Measurements from ENCODE around the gene COPB2. TPM values are rescaled to one million over a fixed set of nuclear protein-coding genes. Genes with fewer than 3 reads are reported as not detected.
A peak's percentile ranks its signal among the peaks of the same experiment; 100 is the strongest.

The COPB2 gene
- total and polyA plus RNA-seq, 2 of the 4 experiments (the other 2 are of a cell fraction), result 179 to 363 TPM

DNA sequence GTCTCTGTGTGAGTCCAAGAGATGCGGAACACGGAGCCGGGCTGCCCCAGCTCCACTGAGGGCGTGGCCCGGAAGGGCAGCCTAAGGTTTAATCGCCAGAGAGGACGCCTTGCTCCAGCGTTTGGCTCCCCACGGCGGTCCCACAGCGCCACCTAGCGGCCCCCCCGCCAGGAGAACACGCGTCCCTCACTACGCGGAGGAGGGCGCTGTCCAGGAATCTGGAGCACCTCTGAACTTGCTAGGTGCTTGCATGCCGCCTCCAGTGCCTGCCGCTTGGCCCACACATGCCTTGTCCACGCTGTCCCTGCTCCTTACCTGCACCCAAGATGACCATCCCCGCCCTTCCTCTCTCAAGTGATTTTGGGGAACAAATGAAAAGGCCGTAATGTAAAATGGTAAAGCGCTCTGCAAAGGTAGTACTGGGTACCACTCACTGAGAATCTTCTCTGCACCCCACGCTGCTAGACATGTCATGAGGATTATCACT, 60.0 kb downstream of the COPB2 start:
- Histone ChIP-seq H3K14ac (replicated peaks; ENCODE audit: low read depth, low read length) (peak overlapping the region; percentile 49), H3K79me1 (ENCODE audit: low read depth in 1 of 2, low read length in 2 of 2) (no peaks in the 10 kb centered on the region), H3K4me2 (ENCODE audit: low read depth, low read length) (peak overlapping the region; percentile 66)
- TF ChIP-seq CTCF (conservative IDR thresholded peaks at IDR 0.05; ENCODE audit: low read depth, low read length) (peak; percentile 100), RFX5 (IDR thresholded peaks at IDR 0.05; ENCODE audit: low read depth, low read length) (no peak), FOS (IDR thresholded peaks at IDR 0.05; ENCODE audit: low read depth, low read length) (no peak), MXI1 (IDR thresholded peaks at IDR 0.05; ENCODE audit: borderline replicate concordance, low read depth, low read length) (peak; percentile 47; the same call in 1 of the 2 replicates), CEBPB (IDR thresholded peaks at IDR 0.05; ENCODE audit: low read depth, low read length) (no peak), NFE2L2 (IDR thresholded peaks at IDR 0.05; ENCODE audit: low read depth, low read length) (no peak), MAZ (IDR thresholded peaks at IDR 0.05; ENCODE audit: borderline replicate concordance, low read depth, low read length) (peak; percentile 88), USF2 (IDR thresholded peaks at IDR 0.05; ENCODE audit: low read depth, low read length) (no peak), CHD1 (IDR thresholded peaks at IDR 0.05; ENCODE audit: low read depth, low read length) (no peak), SMC3 (IDR thresholded peaks at IDR 0.05; ENCODE audit: low read depth, low read length) (peak; percentile 94), BHLHE40 (IDR thresholded peaks at IDR 0.05; ENCODE audit: low read depth, low read length) (0 out of 2 replicates have a peak, but pooled peaks have one; percentile 12), MAFK (IDR thresholded peaks at IDR 0.05; ENCODE audit: low read depth, low read length) (no peak), RCOR1 (IDR thresholded peaks at IDR 0.05; ENCODE audit: insufficient replicate concordance, low read length) (no peak), POLR2A (IDR thresholded peaks at IDR 0.05; ENCODE audit: low read depth, low read length) (peak; percentile 62; the same call in 1 of the 2 replicates), RAD21 (IDR thresholded peaks at IDR 0.05; ENCODE audit: low read length) (peak; percentile 100)

More for the DNA sequence above, 60.0 kb downstream of the COPB2 start:
- H3K56ac ChIP-seq (ENCODE audit: extremely low read depth, insufficient read depth, low read length), result no peak overlapping the region
- ChIA-PET CTCF (interaction anchor here (0.5 to 3.4 kb wide), 16 partner anchors 10 to 391 kb away, joined by 3 to 45 read pairs (median 4); no protein-coding TSS in a partner anchor), POLR2A (ENCODE audit: unreplicated experiment) (no interaction called here)
- H3K36me3 ChIP-seq (ENCODE audit: control insufficient read depth, insufficient read depth, low read length), result no peaks in the 10 kb centered on the region
- no peak overlapping the region for H3K27ac ChIP-seq (ENCODE audit: insufficient read depth, low read length)
- H3K27me3 ChIP-seq (ENCODE audit: control insufficient read depth, insufficient read depth, low read length), result peaks cover 18% of the 10 kb centered on the region
- DNase-seq (peak; percentile 63), ATAC-seq (ENCODE audit: low read depth) (peak; percentile 99)
- H3K4me3 ChIP-seq (ENCODE audit: insufficient read depth, low read depth, low read length), result no peak overlapping the region
- no peak overlapping the region for H3K9ac ChIP-seq (ENCODE audit: low read depth, low read length)
- peaks cover 2% of the 10 kb centered on the region; the same call in 1 of the 2 replicates for H3K4me1 ChIP-seq (ENCODE audit: control insufficient read depth, insufficient read depth, low read length)
- H3K9me3 ChIP-seq (ENCODE audit: control insufficient read depth, insufficient read depth, low read length), result no peaks in the 10 kb centered on the region
- H4K91ac ChIP-seq (ENCODE audit: insufficient read depth, low read depth, low read length), result peak overlapping the region; percentile 46; the same call in 1 of the 2 replicates
- no peak overlapping the region for H3K18ac ChIP-seq (ENCODE audit: low read depth, low read length)
- peak overlapping the region; percentile 34 for H2AK9ac ChIP-seq (replicated peaks; ENCODE audit: low read depth, low read length, poor library complexity)
- H2AFZ ChIP-seq (replicated peaks; ENCODE audit: low read length, poor library complexity), result peak overlapping the region; percentile 84
- H2AK5ac ChIP-seq (ENCODE audit: low read depth, low read length), result peak overlapping the region; percentile 5; the same call in 1 of the 2 replicates
- peak overlapping the region; percentile 69 for H2BK120ac ChIP-seq (ENCODE audit: low read depth, low read length)
- no peak overlapping the region for H2BK15ac ChIP-seq (ENCODE audit: low read depth, low read length)
- H3K4ac ChIP-seq (ENCODE audit: low read depth, low read length), result peak overlapping the region; percentile 73
- intact Hi-C loops (cut with micrococcal nuclease) (loop anchor here (1.0 to 10.0 kb wide), 5 partner anchors 85 to 737 kb away; partner anchors contain the start of gene CEP70), in situ Hi-C loops (cut with MboI; ENCODE audit: low sequenced_read_pairs) (loop anchor here (25.0 kb wide), 2 partner anchors 642 to 742 kb away; partner anchors contain the start of gene CEP70), dilution Hi-C loops (cut with HindIII; ENCODE audit: low sequenced_read_pairs, unreplicated experiment) (no loop called here)
- no peak overlapping the region for H3K23ac ChIP-seq (ENCODE audit: low read depth, low read length)
- H4K8ac ChIP-seq (ENCODE audit: low read depth in 2 of 2, low read length in 2 of 2), result peak overlapping the region in 1 of 2 experiments; percentile 44; a peak in 1 of 4 replicates
- no peaks in the 10 kb centered on the region for H4K20me1 ChIP-seq (ENCODE audit: insufficient read depth, low read length)
- H3K9me1 ChIP-seq (ENCODE audit: insufficient read depth, low read length), result no peaks in the 10 kb centered on the region
- no TSS peak for BruUV-seq (replicated peaks)
- H2BK20ac ChIP-seq (ENCODE audit: low read depth, low read length), result peak overlapping the region; percentile 88
- H4K5ac ChIP-seq (ENCODE audit: low read depth, low read length), result peak overlapping the region; percentile 28
- no peak overlapping the region for H2BK5ac ChIP-seq (ENCODE audit: low read depth, low read length, poor library complexity, severe bottlenecking)
- WGBS, 2 experiments (ENCODE audit: extremely low coverage in 2 of 2, insufficient read length in 1 of 2), result 0% methylated on average over 18 of the region's 25 CpGs; no CpG with 5 or more reads in 1 of the 2 experiments
